ENCODE measurements around the gene AAR2.

DNA sequence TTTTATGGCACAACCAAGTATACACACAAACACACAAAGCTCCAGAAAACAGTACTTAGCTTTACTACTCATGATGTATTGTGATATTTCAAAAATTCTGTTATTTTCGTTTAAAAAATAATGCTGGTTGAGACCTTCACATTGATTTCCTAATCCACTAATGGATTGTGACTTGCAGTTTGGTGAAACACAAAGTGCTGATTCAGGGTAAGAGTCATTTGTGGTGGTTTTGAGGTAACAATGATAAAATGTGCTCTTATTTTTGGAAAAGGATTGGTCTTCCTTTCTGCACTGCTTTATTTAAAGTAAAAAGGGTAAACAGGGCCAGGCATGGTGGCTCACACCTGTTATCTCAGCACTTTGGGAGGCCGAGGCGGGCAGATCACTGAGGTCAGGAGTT lies 1.9 kb downstream of the AAR2 start:
- TF ChIP-seq, protein P1, sequence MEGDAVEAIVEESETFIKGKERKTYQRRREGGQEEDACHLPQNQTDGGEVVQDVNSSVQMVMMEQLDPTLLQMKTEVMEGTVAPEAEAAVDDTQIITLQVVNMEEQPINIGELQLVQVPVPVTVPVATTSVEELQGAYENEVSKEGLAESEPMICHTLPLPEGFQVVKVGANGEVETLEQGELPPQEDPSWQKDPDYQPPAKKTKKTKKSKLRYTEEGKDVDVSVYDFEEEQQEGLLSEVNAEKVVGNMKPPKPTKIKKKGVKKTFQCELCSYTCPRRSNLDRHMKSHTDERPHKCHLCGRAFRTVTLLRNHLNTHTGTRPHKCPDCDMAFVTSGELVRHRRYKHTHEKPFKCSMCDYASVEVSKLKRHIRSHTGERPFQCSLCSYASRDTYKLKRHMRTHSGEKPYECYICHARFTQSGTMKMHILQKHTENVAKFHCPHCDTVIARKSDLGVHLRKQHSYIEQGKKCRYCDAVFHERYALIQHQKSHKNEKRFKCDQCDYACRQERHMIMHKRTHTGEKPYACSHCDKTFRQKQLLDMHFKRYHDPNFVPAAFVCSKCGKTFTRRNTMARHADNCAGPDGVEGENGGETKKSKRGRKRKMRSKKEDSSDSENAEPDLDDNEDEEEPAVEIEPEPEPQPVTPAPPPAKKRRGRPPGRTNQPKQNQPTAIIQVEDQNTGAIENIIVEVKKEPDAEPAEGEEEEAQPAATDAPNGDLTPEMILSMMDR (IDR thresholded peaks at IDR 0.05), result no peak
- no peak for TF ChIP-seq TCF7L2 (IDR thresholded peaks at IDR 0.05; ENCODE audit: low read depth, low read length)

Data from Panc1 (cell line).